Measurements from ENCODE around the gene NECAB2.

The NECAB2 gene

DNA sequence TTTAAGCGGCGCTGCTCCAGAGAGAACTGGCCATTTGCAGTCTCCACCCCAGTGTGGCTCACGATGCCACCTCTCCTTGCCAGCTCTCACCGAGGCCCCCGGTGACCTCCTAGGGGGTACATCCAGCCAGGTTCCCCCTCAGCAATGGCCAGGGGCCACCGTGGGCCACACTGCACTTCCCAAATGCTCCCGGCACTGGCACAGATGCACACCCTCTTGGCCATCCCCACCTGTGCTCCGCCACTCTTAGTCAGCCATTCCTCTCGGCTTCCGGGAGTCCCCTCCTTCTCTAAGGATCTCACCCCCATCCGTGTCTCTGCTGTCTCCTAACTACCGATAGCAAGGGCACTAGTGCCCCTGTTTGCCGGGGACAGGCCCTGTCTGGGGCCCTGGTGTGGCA, 43.4 kb upstream of the NECAB2 start:
- TF ChIP-seq EZH2 (optimal IDR thresholded peaks at IDR 0.05; ENCODE audit: low read depth, low read length): no peak
- no peak for TF ChIP-seq EZH2phosphoT487 (IDR thresholded peaks at IDR 0.05; ENCODE audit: low read length)
- TF ChIP-seq, protein P1, sequence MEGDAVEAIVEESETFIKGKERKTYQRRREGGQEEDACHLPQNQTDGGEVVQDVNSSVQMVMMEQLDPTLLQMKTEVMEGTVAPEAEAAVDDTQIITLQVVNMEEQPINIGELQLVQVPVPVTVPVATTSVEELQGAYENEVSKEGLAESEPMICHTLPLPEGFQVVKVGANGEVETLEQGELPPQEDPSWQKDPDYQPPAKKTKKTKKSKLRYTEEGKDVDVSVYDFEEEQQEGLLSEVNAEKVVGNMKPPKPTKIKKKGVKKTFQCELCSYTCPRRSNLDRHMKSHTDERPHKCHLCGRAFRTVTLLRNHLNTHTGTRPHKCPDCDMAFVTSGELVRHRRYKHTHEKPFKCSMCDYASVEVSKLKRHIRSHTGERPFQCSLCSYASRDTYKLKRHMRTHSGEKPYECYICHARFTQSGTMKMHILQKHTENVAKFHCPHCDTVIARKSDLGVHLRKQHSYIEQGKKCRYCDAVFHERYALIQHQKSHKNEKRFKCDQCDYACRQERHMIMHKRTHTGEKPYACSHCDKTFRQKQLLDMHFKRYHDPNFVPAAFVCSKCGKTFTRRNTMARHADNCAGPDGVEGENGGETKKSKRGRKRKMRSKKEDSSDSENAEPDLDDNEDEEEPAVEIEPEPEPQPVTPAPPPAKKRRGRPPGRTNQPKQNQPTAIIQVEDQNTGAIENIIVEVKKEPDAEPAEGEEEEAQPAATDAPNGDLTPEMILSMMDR (IDR thresholded peaks at IDR 0.05; ENCODE audit: low read length): no peak
- H3K36me3 ChIP-seq (replicated peaks; ENCODE audit: insufficient read depth, low read length): no peaks in the 10 kb centered on the region
- H3K9me3 ChIP-seq (replicated peaks; ENCODE audit: insufficient read depth, low read length): no peaks in the 10 kb centered on the region
- H3K4me2 ChIP-seq (ENCODE audit: low read depth, low read length): no peak overlapping the region
- no peaks in the 10 kb centered on the region for H4K20me1 ChIP-seq (ENCODE audit: insufficient read depth, low read length)
- H3K9ac ChIP-seq (ENCODE audit: low read length): no peak overlapping the region
- no peak overlapping the region for H2AFZ ChIP-seq (ENCODE audit: low read length)
- no peaks in the 10 kb centered on the region for H3K27me3 ChIP-seq (replicated peaks; ENCODE audit: insufficient read depth, low read length)
- no peak for DNase-seq
- H3K4me1 ChIP-seq (ENCODE audit: low read length): no peaks in the 10 kb centered on the region
- H3K4me3 ChIP-seq (ENCODE audit: low read length): no peak overlapping the region
- H3K79me2 ChIP-seq (ENCODE audit: low read length): no peaks in the 10 kb centered on the region
- no peaks in the 10 kb centered on the region for H3F3A ChIP-seq (ENCODE audit: insufficient read depth, low read length)
- H3K27ac ChIP-seq (ENCODE audit: low read length): no peak overlapping the region
- no peaks in the 10 kb centered on the region for H3K9me2 ChIP-seq (replicated peaks; ENCODE audit: insufficient read depth, low read length)

DNA sequence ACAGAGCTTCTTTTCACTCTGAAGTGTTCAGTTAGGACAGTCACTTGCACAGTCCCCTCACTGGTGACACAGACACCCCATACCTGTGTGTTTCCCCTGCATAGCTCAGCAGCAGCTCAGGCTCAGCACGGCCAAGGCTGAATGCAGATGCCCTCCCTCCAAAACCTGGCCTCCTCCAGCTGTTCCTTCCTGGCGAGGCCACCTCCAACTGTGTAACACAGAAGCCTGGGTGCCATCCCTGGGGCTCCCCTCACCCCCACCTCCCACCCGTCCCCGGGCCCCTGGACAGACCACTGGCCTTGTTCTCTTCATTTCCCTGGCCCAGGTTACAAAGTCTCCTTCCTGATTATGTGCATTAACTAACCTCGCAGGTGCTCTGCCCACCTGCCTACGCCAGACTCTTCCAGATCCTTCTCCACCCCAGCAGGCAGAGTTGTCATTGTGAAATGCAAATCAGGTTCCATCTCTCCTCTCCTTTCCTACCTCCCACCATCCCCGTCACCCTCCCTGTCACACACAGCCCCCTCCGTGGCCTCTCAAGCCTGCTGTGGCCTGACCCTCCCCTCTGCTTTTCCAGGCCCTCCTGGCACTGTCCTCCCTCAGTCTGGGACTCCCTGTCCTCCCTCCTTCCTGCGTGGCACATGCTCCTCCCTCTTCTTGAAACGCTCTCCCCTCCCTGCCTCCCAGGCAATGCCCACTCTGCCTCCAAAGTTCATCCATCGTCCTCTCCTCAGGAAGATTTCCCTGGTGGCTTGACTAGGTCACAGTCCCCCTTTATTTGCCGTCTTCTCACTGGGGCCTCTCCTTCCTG, 42.7 kb upstream of the NECAB2 start:
- no peak overlapping the region for H3K27ac ChIP-seq (ENCODE audit: low read length)
- DNase-seq: no peak
- no peak overlapping the region for H3K9ac ChIP-seq (ENCODE audit: low read length)
- no peaks in the 10 kb centered on the region for H4K20me1 ChIP-seq (ENCODE audit: insufficient read depth, low read length)
- H3K4me1 ChIP-seq (ENCODE audit: low read length): no peaks in the 10 kb centered on the region
- no peaks in the 10 kb centered on the region for H3K36me3 ChIP-seq (replicated peaks; ENCODE audit: insufficient read depth, low read length)
- no peak overlapping the region for H3K4me2 ChIP-seq (ENCODE audit: low read depth, low read length)
- TF ChIP-seq EZH2 (optimal IDR thresholded peaks at IDR 0.05; ENCODE audit: low read depth, low read length) (no peak), EZH2phosphoT487 (IDR thresholded peaks at IDR 0.05; ENCODE audit: low read length) (no peak)
- TF ChIP-seq, protein P1 (IDR thresholded peaks at IDR 0.05; ENCODE audit: low read length): no peak
- H3K9me3 ChIP-seq (replicated peaks; ENCODE audit: insufficient read depth, low read length): no peaks in the 10 kb centered on the region
- no peaks in the 10 kb centered on the region for H3K27me3 ChIP-seq (replicated peaks; ENCODE audit: insufficient read depth, low read length)
- H3F3A ChIP-seq (ENCODE audit: insufficient read depth, low read length): no peaks in the 10 kb centered on the region
- H2AFZ ChIP-seq (ENCODE audit: low read length): no peak overlapping the region
- no peak overlapping the region for H3K4me3 ChIP-seq (ENCODE audit: low read length)
- no peaks in the 10 kb centered on the region for H3K79me2 ChIP-seq (ENCODE audit: low read length)
- H3K9me2 ChIP-seq (replicated peaks; ENCODE audit: insufficient read depth, low read length): no peaks in the 10 kb centered on the region

DNA sequence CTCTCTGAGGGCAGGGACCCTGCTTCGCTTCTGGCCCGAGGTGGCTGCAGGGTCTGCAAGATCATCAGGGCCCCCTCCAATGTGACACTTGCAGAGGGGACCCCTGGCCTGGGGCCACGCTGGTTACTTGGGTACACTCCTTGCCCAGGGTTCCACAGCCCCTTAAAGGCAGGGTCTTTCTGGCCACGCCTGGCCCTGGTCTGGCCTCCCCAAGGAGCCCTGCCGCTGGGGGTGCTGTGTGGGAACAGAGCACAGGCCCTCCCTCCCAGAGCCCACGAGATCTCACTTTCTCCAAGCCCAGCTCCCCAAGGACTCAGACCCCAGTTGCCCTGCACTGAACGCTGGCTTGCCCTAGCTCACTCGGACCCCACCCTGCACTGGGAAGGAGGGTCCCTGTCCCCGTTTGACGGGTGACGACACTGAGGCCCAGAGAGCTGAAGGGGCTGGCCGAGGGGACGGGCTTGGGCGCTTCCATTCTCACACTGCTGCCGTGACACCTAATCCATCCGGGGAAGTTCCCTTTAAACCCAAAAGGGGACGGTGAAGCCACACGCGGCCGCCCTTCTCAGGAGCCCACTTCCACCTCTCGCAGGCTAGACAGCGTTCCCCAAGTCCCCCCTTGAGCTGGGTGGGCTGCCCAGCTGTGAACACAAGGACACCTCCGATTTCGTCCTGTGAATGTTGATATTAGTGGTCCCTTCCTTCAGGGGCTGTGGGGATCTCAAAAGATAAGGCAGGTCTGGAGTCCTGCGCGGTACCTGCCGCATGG, 41.9 kb upstream of the NECAB2 start:
- H4K20me1 ChIP-seq (ENCODE audit: insufficient read depth, low read length): no peaks in the 10 kb centered on the region
- no peak overlapping the region for H3K4me2 ChIP-seq (ENCODE audit: low read depth, low read length)
- H3K9ac ChIP-seq (ENCODE audit: low read length): no peak overlapping the region
- H3F3A ChIP-seq (ENCODE audit: insufficient read depth, low read length): no peaks in the 10 kb centered on the region
- no peaks in the 10 kb centered on the region for H3K4me1 ChIP-seq (ENCODE audit: low read length)
- H3K27ac ChIP-seq (ENCODE audit: low read length): no peak overlapping the region
- no peaks in the 10 kb centered on the region for H3K27me3 ChIP-seq (replicated peaks; ENCODE audit: insufficient read depth, low read length)
- no peak overlapping the region for H3K4me3 ChIP-seq (ENCODE audit: low read length)
- DNase-seq: no peak
- no peaks in the 10 kb centered on the region for H3K36me3 ChIP-seq (replicated peaks; ENCODE audit: insufficient read depth, low read length)
- H2AFZ ChIP-seq (ENCODE audit: low read length): no peak overlapping the region
- no peaks in the 10 kb centered on the region for H3K9me2 ChIP-seq (replicated peaks; ENCODE audit: insufficient read depth, low read length)
- TF ChIP-seq EZH2phosphoT487 (IDR thresholded peaks at IDR 0.05; ENCODE audit: low read length) (no peak), EZH2 (optimal IDR thresholded peaks at IDR 0.05; ENCODE audit: low read depth, low read length) (no peak)
- TF ChIP-seq, protein P1 (IDR thresholded peaks at IDR 0.05; ENCODE audit: low read length): no peak
- H3K79me2 ChIP-seq (ENCODE audit: low read length): no peaks in the 10 kb centered on the region
- H3K9me3 ChIP-seq (replicated peaks; ENCODE audit: insufficient read depth, low read length): no peaks in the 10 kb centered on the region
